ENCODE data around the gene LHPP.

DNA sequence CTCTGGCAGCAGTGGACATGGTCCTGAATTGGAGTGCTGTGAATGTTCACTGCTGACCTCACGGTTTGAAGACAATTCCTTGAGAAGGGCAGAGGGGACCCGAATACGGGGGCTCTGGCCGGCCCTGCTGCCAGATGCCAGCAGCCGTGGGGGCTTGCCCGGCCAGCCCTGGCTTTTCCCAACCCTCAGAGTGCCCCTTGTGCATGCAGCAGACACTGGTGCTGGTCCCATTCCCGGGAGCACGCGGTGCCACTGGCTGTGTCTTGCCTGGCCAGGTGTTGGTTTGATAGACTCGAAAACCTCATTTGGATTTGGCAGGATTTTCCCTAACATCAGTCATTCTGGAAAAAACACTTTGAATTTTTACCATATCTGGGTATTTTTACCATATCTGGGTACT lies 49.1 kb downstream of the LHPP start:
- TF ChIP-seq CTCF (IDR thresholded peaks at IDR 0.05) (no peak), EZH2phosphoT487 (IDR thresholded peaks at IDR 0.05) (no peak)

Data from neural progenitor cell (in vitro differentiated cells).